HepG2 (cell line): ENCODE results near the gene OSM. TPM values are rescaled to one million over a fixed set of nuclear protein-coding genes. Genes with fewer than 3 reads are reported as not detected.

Source experiments
- ATRX ChIP-seq: sonication (generic); formaldehyde crosslinking; IDR thresholded peaks from 2 replicates; pipeline ENCODE4 v1.4.0; 2020; ENCODE audit warnings: missing genetic modification reagents, borderline replicate concordance
- ESRRA ChIP-seq: sonication (generic); formaldehyde crosslinking; IDR thresholded peaks from 2 replicates; pipeline ENCODE4 v1.5.1; 2020; ENCODE audit warnings: mild to moderate bottlenecking, low read depth, missing genetic modification reagents
- FOXA1 ChIP-seq, 2 experiments: fragments of 450-650 bp in 1 of 2; sonication (generic) in 1 of 2; formaldehyde crosslinking in 1 of 2; IDR thresholded peaks; 2 replicates each; pipeline versions ENCODE4 v1.4.0 to v1.6.1; 2016 to 2020; ENCODE audit warnings: missing genetic modification reagents in 1 of 2
- HOXA3 ChIP-seq: sonication (generic); formaldehyde crosslinking; IDR thresholded peaks from 2 replicates; pipeline ENCODE4 v1.5.0; 2020; ENCODE audit warnings: missing genetic modification reagents
- KDM4B ChIP-seq: sonication (generic); formaldehyde crosslinking; IDR thresholded peaks from 2 replicates; pipeline ENCODE4 v1.4.0; 2020; ENCODE audit warnings: missing genetic modification reagents
- KLF16 ChIP-seq, 2 experiments: sonication (generic) in 1 of 2; formaldehyde crosslinking in 1 of 2; IDR thresholded peaks; 2 replicates each; pipeline versions ENCODE4 v1.6.1 to v1.8.0; 2016 to 2023; ENCODE audit warnings: missing genetic modification reagents in 2 of 2, missing compliant biosample characterization in 1 of 2
- MEF2D ChIP-seq: sonication (generic); formaldehyde crosslinking; IDR thresholded peaks from 2 replicates; pipeline ENCODE4 v1.5.1; 2020; ENCODE audit warnings: mild to moderate bottlenecking, missing genetic modification reagents
- MTA1 ChIP-seq: sonication (generic); formaldehyde crosslinking; IDR thresholded peaks from 2 replicates; pipeline ENCODE4 v1.4.0; 2020; ENCODE audit warnings: missing genetic modification reagents, mild to moderate bottlenecking, borderline replicate concordance
- NFE2 ChIP-seq: sonication (generic); formaldehyde crosslinking; IDR thresholded peaks from 2 replicates; pipeline ENCODE4 v1.4.0; 2020; ENCODE audit warnings: missing genetic modification reagents
- NRL ChIP-seq: sonication (generic); formaldehyde crosslinking; IDR thresholded peaks from 2 replicates; pipeline ENCODE4 v1.5.0; 2020; ENCODE audit warnings: missing genetic modification reagents, mild to moderate bottlenecking, moderate library complexity, borderline replicate concordance
- PCBP1 ChIP-seq: fragments of 200-400 bp; formaldehyde crosslinking; IDR thresholded peaks from 2 replicates; pipeline ENCODE4 v1.6.1; 2017; ENCODE audit warnings: mild to moderate bottlenecking, low read depth, low read length, borderline replicate concordance
- PHF8 ChIP-seq: sonication (generic); formaldehyde crosslinking; IDR thresholded peaks from 2 replicates; pipeline ENCODE4 v1.5.0; 2020; ENCODE audit warnings: missing genetic modification reagents
- SETDB1 ChIP-seq: sonication (generic); formaldehyde crosslinking; IDR thresholded peaks from 2 replicates; pipeline ENCODE4 v1.5.1; 2020; ENCODE audit warnings: missing genetic modification reagents, mild to moderate bottlenecking, borderline replicate concordance
- SMAD9 ChIP-seq: sonication (generic); formaldehyde crosslinking; IDR thresholded peaks from 2 replicates; pipeline ENCODE4 v1.5.1; 2020; ENCODE audit warnings: mild to moderate bottlenecking, missing genetic modification reagents
- SNAI1 ChIP-seq: sonication (generic); formaldehyde crosslinking; IDR thresholded peaks from 2 replicates; pipeline ENCODE4 v1.5.0; 2020; ENCODE audit warnings: mild to moderate bottlenecking, missing genetic modification reagents, borderline replicate concordance
- SOX6 ChIP-seq, 2 experiments: fragments of 450-650 bp in 1 of 2; sonication (generic) in 1 of 2; formaldehyde crosslinking in 1 of 2; IDR thresholded peaks; 2 replicates each; pipeline versions ENCODE4 v1.4.0 to v1.6.1; 2017 to 2020; ENCODE audit warnings: antibody characterized with exemption in 1 of 2, mild to moderate bottlenecking in 1 of 2, missing genetic modification reagents in 1 of 2
- SSRP1 ChIP-seq: IDR thresholded peaks from 2 replicates; pipeline ENCODE4 v1.6.1; 2016; ENCODE audit warnings: control low read depth
- TBX2 ChIP-seq: sonication (generic); formaldehyde crosslinking; IDR thresholded peaks from 2 replicates; pipeline ENCODE4 v1.5.0; 2020; ENCODE audit warnings: missing genetic modification reagents, mild to moderate bottlenecking, borderline replicate concordance
- XRCC5 ChIP-seq: fragments of 200-400 bp; formaldehyde crosslinking; optimal IDR thresholded peaks from 2 replicates; pipeline ENCODE3; 2017; ENCODE audit warnings: mild to moderate bottlenecking, low read length
- ZFYVE20 ChIP-seq: sonication (generic); formaldehyde crosslinking; IDR thresholded peaks from 2 replicates; pipeline ENCODE4 v1.8.0; 2023; ENCODE audit warnings: low read depth, mild to moderate bottlenecking, moderate library complexity, missing genetic modification reagents, borderline replicate concordance
- ZNF33B ChIP-seq: sonication (generic); formaldehyde crosslinking; IDR thresholded peaks from 2 replicates; pipeline ENCODE4 v1.5.1; 2020; ENCODE audit warnings: mild to moderate bottlenecking, missing genetic modification reagents
- ZNF766 ChIP-seq: sonication (generic); formaldehyde crosslinking; IDR thresholded peaks from 2 replicates; pipeline ENCODE4 v1.5.0; 2020; ENCODE audit warnings: missing genetic modification reagents, borderline replicate concordance
- ZNF790 ChIP-seq: sonication (generic); formaldehyde crosslinking; IDR thresholded peaks from 2 replicates; pipeline ENCODE4 v1.8.0; 2022; ENCODE audit warnings: missing genetic modification reagents, mild to moderate bottlenecking, borderline replicate concordance
- ZSCAN12 ChIP-seq: sonication (generic); formaldehyde crosslinking; IDR thresholded peaks from 2 replicates; pipeline ENCODE4 v1.9.0; 2021; ENCODE audit warnings: mild to moderate bottlenecking, missing genetic modification reagents
- ZSCAN30 ChIP-seq: sonication (generic); formaldehyde crosslinking; IDR thresholded peaks from 2 replicates; pipeline ENCODE4 v1.5.0; 2020; ENCODE audit warnings: mild to moderate bottlenecking, missing genetic modification reagents
- polyA plus RNA-seq, 8 experiments: library from polyadenylated mRNA; depleted of rRNA in 3 of 8; stranded (reverse) in 7 of 8; unstranded in 1 of 8; fragments of >200 nt; fragmentation: Illumina TruSeq in 4 of 8; extraction: Trizol in 4 of 8; gene quantifications; 2 replicates each; pipeline versions ENCODE4 v1.2.1 to v1.2.3, GENCODE V29; 2011 to 2016; ENCODE audit warnings: low read depth in 4 of 8, missing spikeins in 1 of 8, mixed read lengths in 1 of 8; ENCODE audit not compliant: insufficient read depth in 1 of 8
- total RNA-seq, 5 experiments: library from RNA; depleted of rRNA; stranded (reverse); fragments of >200 nt; fragmentation: Illumina TruSeq; extraction: Trizol; gene quantifications; 2 replicates each; pipeline ENCODE4 v1.2.3, GENCODE V29; 2016; ENCODE audit warnings: low read depth in 1 of 5
- TF ChIP-seq, protein P1 (sequence below): sonication (generic); formaldehyde crosslinking; IDR thresholded peaks from 2 replicates; pipeline ENCODE4 v1.4.0; 2020; ENCODE audit warnings: missing genetic modification reagents, borderline replicate concordance
- TF ChIP-seq, protein P2 (sequence below): sonication (generic); formaldehyde crosslinking; IDR thresholded peaks from 2 replicates; pipeline ENCODE4 v1.8.1; 2022; ENCODE audit warnings: low read depth, mild to moderate bottlenecking, missing genetic modification reagents

OSM gene
- total and polyA plus RNA-seq, 2 of the 13 experiments (the other 11 are each of a cell fraction or from before 2014, with no cell fraction given) = not detected

DNA sequence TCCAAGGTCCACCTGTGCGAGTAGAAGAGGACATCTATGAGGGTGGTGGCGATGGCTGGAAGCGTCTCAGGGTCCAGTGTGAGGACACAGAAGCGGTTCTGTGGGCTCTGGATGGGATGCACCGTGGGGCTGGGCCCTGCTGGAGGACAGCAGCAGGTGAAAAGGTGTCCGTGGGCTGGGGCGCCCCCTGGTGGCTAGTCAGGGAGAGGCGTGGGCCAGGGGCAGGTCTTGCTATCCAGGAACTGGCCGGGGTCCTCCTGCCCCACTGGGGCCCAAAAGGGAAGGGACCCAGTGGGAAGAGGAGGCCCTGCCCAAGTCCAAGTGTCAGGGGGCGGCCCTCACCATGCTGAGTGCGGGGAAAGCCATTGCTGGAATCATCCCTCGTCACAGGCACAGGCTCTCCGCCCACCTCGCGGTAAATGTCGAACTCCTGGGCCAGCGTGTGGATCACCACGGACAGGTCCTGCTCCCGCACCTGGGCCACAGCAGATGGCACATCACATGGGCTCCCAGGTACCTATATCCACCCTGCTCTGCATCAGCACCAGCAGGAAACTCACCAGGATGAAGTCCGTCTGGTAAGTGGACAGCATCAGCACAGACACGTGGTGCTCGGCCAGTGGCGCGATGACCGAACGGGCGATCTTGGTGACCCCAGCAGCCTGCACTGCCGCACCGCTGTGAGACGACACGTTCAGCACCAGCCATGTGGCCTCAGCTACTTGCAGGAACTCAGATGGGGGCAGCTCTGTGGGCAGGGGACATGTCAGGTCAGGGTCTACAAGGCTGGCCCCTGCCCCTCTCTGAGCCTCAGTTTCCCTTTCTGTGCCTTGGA lies 20.4 kb upstream of the OSM start (continued):
- TF ChIP-seq ZNF33B (CRISPR knock-in tag) (no peak), TBX2 (CRISPR knock-in tag) (no peak), MEF2D (CRISPR knock-in tag) (no peak), ATRX (CRISPR knock-in tag) (no peak), SMAD9 (CRISPR knock-in tag) (no peak), SETDB1 (CRISPR knock-in tag) (no peak), FOXA1 (IDR thresholded peaks at IDR 0.05) (no peak), FOXA1 (CRISPR knock-in tag; IDR thresholded peaks at IDR 0.05) (no peak), ZSCAN12 (CRISPR knock-in tag) (no peak), SOX6 (IDR thresholded peaks at IDR 0.05) (no peak), SOX6 (CRISPR knock-in tag; IDR thresholded peaks at IDR 0.05) (no peak; the same call in 1 of the 2 replicates), ESRRA (CRISPR knock-in tag) (no peak), NFE2 (no peak), PCBP1 (no peak), MTA1 (CRISPR knock-in tag) (0 out of 2 replicates have a peak, but pooled peaks have one; percentile 18), NRL (CRISPR knock-in tag) (0 out of 2 replicates have a peak, but pooled peaks have one; percentile 44), KDM4B (CRISPR knock-in tag) (no peak), ZFYVE20 (no peak), SNAI1 (CRISPR knock-in tag) (no peak), SSRP1 (CRISPR knock-in tag) (no peak), ZNF790 (CRISPR knock-in tag) (no peak), ZNF766 (CRISPR knock-in tag) (no peak), KLF16 (CRISPR knock-in tag; IDR thresholded peaks at IDR 0.05) (no peak), ZSCAN30 (CRISPR knock-in tag) (no peak), HOXA3 (CRISPR knock-in tag) (peak; percentile 27; the same call in 1 of the 2 replicates), XRCC5 (peak; percentile 46), PHF8 (CRISPR knock-in tag) (0 out of 2 replicates have a peak, but pooled peaks have one; percentile 17)
- TF ChIP-seq, protein P1, sequence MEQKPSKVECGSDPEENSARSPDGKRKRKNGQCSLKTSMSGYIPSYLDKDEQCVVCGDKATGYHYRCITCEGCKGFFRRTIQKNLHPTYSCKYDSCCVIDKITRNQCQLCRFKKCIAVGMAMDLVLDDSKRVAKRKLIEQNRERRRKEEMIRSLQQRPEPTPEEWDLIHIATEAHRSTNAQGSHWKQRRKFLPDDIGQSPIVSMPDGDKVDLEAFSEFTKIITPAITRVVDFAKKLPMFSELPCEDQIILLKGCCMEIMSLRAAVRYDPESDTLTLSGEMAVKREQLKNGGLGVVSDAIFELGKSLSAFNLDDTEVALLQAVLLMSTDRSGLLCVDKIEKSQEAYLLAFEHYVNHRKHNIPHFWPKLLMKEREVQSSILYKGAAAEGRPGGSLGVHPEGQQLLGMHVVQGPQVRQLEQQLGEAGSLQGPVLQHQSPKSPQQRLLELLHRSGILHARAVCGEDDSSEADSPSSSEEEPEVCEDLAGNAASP (CRISPR knock-in tag) = 0 out of 2 replicates have a peak, but pooled peaks have one; percentile 37
- TF ChIP-seq, protein P2, sequence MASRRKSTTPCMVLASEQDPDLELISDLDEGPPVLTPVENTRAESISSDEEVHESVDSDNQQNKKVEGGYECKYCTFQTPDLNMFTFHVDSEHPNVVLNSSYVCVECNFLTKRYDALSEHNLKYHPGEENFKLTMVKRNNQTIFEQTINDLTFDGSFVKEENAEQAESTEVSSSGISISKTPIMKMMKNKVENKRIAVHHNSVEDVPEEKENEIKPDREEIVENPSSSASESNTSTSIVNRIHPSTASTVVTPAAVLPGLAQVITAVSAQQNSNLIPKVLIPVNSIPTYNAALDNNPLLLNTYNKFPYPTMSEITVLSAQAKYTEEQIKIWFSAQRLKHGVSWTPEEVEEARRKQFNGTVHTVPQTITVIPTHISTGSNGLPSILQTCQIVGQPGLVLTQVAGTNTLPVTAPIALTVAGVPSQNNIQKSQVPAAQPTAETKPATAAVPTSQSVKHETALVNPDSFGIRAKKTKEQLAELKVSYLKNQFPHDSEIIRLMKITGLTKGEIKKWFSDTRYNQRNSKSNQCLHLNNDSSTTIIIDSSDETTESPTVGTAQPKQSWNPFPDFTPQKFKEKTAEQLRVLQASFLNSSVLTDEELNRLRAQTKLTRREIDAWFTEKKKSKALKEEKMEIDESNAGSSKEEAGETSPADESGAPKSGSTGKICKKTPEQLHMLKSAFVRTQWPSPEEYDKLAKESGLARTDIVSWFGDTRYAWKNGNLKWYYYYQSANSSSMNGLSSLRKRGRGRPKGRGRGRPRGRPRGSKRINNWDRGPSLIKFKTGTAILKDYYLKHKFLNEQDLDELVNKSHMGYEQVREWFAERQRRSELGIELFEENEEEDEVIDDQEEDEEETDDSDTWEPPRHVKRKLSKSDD = no peak
